GM21723 (cell line): ENCODE measurements around the gene HPCAL1.

ENCODE experiments used
- ATAC-seq: cut with Tn5 transposase; IDR thresholded peaks from one replicate; pipeline ENCODE4 v1.9.1; 2021; ENCODE audit warnings: mild to moderate bottlenecking, moderate library complexity; ENCODE audit not compliant: unreplicated experiment

HPCAL1 gene

GRCh38 chr2:10332402-10333246, 29.9 kb downstream of the HPCAL1 start:
- no peak for ATAC-seq

- no peak for ATAC-seq
Measured at GRCh38 chr2:10333247-10333613, 30.5 kb downstream of the HPCAL1 start.

- ATAC-seq = no peak
Measured at GRCh38 chr2:10333966-10334365, 31.3 kb downstream of the HPCAL1 start.

- no peak for ATAC-seq
Measured at GRCh38 chr2:10335046-10335840, 32.5 kb downstream of the HPCAL1 start.

- ATAC-seq = no peak
Measured at GRCh38 chr2:10336283-10336682, 33.6 kb downstream of the HPCAL1 start.

GRCh38 chr2:10337449-10338269, 35.0 kb downstream of the HPCAL1 start:
- no peak for ATAC-seq

- ATAC-seq = no peak
Measured at GRCh38 chr2:10338270-10339188, 35.8 kb downstream of the HPCAL1 start.

GRCh38 chr2:10339647-10340592, 37.2 kb downstream of the HPCAL1 start:
- no peak for ATAC-seq

GRCh38 chr2:10340593-10340975, 37.9 kb downstream of the HPCAL1 start:
- ATAC-seq = no peak

- no peak for ATAC-seq
Measured at GRCh38 chr2:10341193-10341592, 38.5 kb downstream of the HPCAL1 start.

- ATAC-seq = no peak
Measured at GRCh38 chr2:10342245-10342951, 39.7 kb downstream of the HPCAL1 start.

GRCh38 chr2:10343191-10343590, 40.5 kb downstream of the HPCAL1 start:
- no peak for ATAC-seq

- ATAC-seq = no peak
Measured at GRCh38 chr2:10343658-10344057, 41.0 kb downstream of the HPCAL1 start.

- no peak for ATAC-seq
Measured at GRCh38 chr2:10344105-10345066, 41.7 kb downstream of the HPCAL1 start.

GRCh38 chr2:10345126-10345525, 42.4 kb downstream of the HPCAL1 start:
- ATAC-seq = no peak

GRCh38 chr2:10345813-10346212, 43.1 kb downstream of the HPCAL1 start:
- ATAC-seq = no peak

GRCh38 chr2:10346929-10347561, 44.3 kb downstream of the HPCAL1 start:
- no peak for ATAC-seq
